GM19328 (cell line): ENCODE measurements around the gene C2orf68.
"Not testable (repeated sequence)": the region's sequence is repeated elsewhere in the genome, so short reads cannot be mapped to it uniquely, and the experiment has no call there.

ENCODE experiments used
- ATAC-seq: cut with Tn5 transposase; IDR thresholded peaks from one replicate; pipeline ENCODE4 v1.9.1; 2021; ENCODE audit warnings: mild to moderate bottlenecking, moderate library complexity; ENCODE audit not compliant: unreplicated experiment

C2orf68 gene

GRCh38 chr2:85600235-85600575, 11.7 kb downstream of the C2orf68 start:
- no peak for ATAC-seq

- no peak for ATAC-seq
Measured at GRCh38 chr2:85599468-85600234, 12.2 kb downstream of the C2orf68 start.

GRCh38 chr2:85598594-85599340, 13.1 kb downstream of the C2orf68 start:
- ATAC-seq = no peak

GRCh38 chr2:85597241-85597640, 14.6 kb downstream of the C2orf68 start:
- no peak for ATAC-seq

GRCh38 chr2:85596486-85597143, 15.3 kb downstream of the C2orf68 start:
- ATAC-seq = no peak

GRCh38 chr2:85596026-85596333, 15.9 kb downstream of the C2orf68 start:
- no peak for ATAC-seq

GRCh38 chr2:85595301-85596025, 16.4 kb downstream of the C2orf68 start, which contains the start of gene RNF181:
RNF181 (plus strand) TSS chr2:85595745; CDS start chr2:85595764, 19 bp downstream.
- ATAC-seq = peak; percentile 99

- no peak for ATAC-seq
Measured at GRCh38 chr2:85594715-85595300, 17.1 kb downstream of the C2orf68 start.

- ATAC-seq = no peak
Measured at GRCh38 chr2:85593023-85593422, 18.8 kb downstream of the C2orf68 start.

GRCh38 chr2:85592299-85592698, 19.6 kb downstream of the C2orf68 start:
- not testable (repeated sequence) for ATAC-seq

GRCh38 chr2:85591563-85591962, 20.3 kb downstream of the C2orf68 start:
- no peak for ATAC-seq

- ATAC-seq = no peak
Measured at GRCh38 chr2:85590950-85591349, 20.9 kb downstream of the C2orf68 start.

GRCh38 chr2:85589982-85590791, 21.7 kb downstream of the C2orf68 start:
- no peak for ATAC-seq

GRCh38 chr2:85589181-85589580, 22.7 kb downstream of the C2orf68 start:
- ATAC-seq = no peak

GRCh38 chr2:85588645-85589044, 23.2 kb downstream of the C2orf68 start:
- ATAC-seq = no peak

GRCh38 chr2:85588236-85588635, 23.6 kb downstream of the C2orf68 start:
- ATAC-seq = no peak

GRCh38 chr2:85585781-85586105, 26.1 kb downstream of the C2orf68 start:
- ATAC-seq = no peak

- no peak for ATAC-seq
Measured at GRCh38 chr2:85584857-85585780, 26.7 kb downstream of the C2orf68 start.

GRCh38 chr2:85584354-85584856, 27.5 kb downstream of the C2orf68 start, which contains the start of gene VAMP5:
VAMP5 (plus strand) TSS chr2:85584431; CDS start chr2:85584491, 60 bp downstream.
- no peak for ATAC-seq
